Upper lobe of right lung (tissue), 1 donor: ENCODE measurements around the gene IMPDH2. TPM values are rescaled to one million over a fixed set of nuclear protein-coding genes. Genes with fewer than 3 reads are reported as not detected.

Experiments used
- ATAC-seq: fragments of 200-7000 bp; cut with Tn5 transposase; one replicate; pipeline ENCODE4 v1.9.1; 2020; ENCODE audit warnings: mild to moderate bottlenecking, moderate library complexity
- DNase-seq: peaks from one replicate; pipeline ENCODE4 v3.0.0-alpha.2; 2020
- H3K27ac ChIP-seq: fragments of 200-600 bp; one replicate; pipeline ENCODE4 v1.8.0; 2022
- H3K27me3 ChIP-seq: fragments of 200-600 bp; one replicate; pipeline ENCODE4 v1.8.0; 2022; ENCODE audit warnings: mild to moderate bottlenecking
- H3K36me3 ChIP-seq: fragments of 200-600 bp; one replicate; pipeline ENCODE4 v1.8.0; 2022
- H3K4me1 ChIP-seq: fragments of 200-600 bp; one replicate; pipeline ENCODE4 v1.8.0; 2022
- H3K4me3 ChIP-seq: fragments of 200-600 bp; one replicate; pipeline ENCODE4 v1.8.0; 2022; ENCODE audit warnings: mild to moderate bottlenecking
- H3K9me3 ChIP-seq: fragments of 200-600 bp; one replicate; pipeline ENCODE4 v1.8.0; 2022
- intact Hi-C: fragments of 100-400 bp; cut with DNase I; formaldehyde crosslinking; loops from one replicate; pipeline ENCODE4 v1.11.0; 2022
- total RNA-seq: library from RNA; stranded (reverse); fragmentation: NEBNext Ultra II Directional; extraction: Animal tissue kit (Norgen Biotek cat#: 25700); gene quantifications from one replicate; pipeline ENCODE4 v1.2.1, GENCODE V29; 2021
- TF ChIP-seq, protein P1 (sequence below): fragments of 200-600 bp; IDR thresholded peaks from one replicate; pipeline ENCODE4 v1.8.0; 2022; ENCODE audit warnings: antibody characterized with exemption
- donor health status: DM: no; HTN: yes; CAD: no; lungs with severe emphysema.

The IMPDH2 gene
- total RNA-seq, 1 donor from 2014 or later, result 107 TPM

DNA sequence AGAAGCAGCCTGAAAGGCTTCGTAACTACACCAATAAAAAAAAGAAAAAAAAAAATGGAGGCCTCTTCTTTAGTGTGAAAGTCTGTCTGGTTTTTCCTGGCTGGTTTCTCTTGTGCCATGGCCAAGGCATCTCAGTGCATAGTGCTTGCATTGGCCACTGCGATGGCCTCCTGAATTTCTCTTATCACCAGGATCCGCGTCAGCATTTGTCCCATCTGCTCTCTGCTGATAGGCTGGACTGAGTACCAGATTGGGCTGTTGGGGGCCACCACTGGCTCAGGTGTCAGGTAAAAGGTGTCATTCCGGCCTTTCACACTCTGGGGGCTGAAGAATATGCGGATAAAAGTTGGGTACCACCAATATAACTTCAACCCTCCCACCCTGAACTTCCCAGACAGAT is 1.1 kb upstream of the IMPDH2 start:
- H3K36me3 ChIP-seq, result peaks cover 72% of the 10 kb centered on the region
- H3K4me1 ChIP-seq, result peaks cover 11% of the 10 kb centered on the region
- no peaks in the 10 kb centered on the region for H3K27me3 ChIP-seq
- no peak overlapping the region for H3K27ac ChIP-seq
- no peak overlapping the region for H3K4me3 ChIP-seq
- H3K9me3 ChIP-seq, result no peaks in the 10 kb centered on the region
- TF ChIP-seq, protein P1, sequence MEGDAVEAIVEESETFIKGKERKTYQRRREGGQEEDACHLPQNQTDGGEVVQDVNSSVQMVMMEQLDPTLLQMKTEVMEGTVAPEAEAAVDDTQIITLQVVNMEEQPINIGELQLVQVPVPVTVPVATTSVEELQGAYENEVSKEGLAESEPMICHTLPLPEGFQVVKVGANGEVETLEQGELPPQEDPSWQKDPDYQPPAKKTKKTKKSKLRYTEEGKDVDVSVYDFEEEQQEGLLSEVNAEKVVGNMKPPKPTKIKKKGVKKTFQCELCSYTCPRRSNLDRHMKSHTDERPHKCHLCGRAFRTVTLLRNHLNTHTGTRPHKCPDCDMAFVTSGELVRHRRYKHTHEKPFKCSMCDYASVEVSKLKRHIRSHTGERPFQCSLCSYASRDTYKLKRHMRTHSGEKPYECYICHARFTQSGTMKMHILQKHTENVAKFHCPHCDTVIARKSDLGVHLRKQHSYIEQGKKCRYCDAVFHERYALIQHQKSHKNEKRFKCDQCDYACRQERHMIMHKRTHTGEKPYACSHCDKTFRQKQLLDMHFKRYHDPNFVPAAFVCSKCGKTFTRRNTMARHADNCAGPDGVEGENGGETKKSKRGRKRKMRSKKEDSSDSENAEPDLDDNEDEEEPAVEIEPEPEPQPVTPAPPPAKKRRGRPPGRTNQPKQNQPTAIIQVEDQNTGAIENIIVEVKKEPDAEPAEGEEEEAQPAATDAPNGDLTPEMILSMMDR, result no peak
- DNase-seq (no peak), ATAC-seq (no peak)
- intact Hi-C loops, result no loop called here

DNA sequence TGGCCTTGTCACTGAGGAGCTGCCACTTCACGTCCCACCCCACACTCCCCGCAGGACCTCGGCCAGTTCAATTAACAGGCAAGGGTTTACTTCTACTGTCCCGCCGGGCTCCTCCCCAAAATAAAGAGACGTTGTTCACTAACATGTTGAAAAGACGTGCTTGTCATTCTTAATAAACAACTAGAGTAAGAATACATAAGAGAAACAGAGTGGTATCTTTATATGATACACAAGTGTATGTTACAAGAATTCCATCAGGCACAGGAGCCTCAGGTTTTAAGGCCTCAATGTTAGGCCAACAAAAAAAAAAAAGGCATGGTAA is 326 bp upstream of the IMPDH2 start:
- DNase-seq (no peak), ATAC-seq (no peak)
- Histone ChIP-seq H3K4me1 (peaks cover 11% of the 10 kb centered on the region), H3K36me3 (peaks cover 73% of the 10 kb centered on the region), H3K27ac (peak overlapping the region; percentile 93), H3K9me3 (no peaks in the 10 kb centered on the region), H3K4me3 (peak overlapping the region; percentile 80), H3K27me3 (no peaks in the 10 kb centered on the region)
- TF ChIP-seq, protein P1, result no peak
- intact Hi-C loops, result no loop called here

DNA sequence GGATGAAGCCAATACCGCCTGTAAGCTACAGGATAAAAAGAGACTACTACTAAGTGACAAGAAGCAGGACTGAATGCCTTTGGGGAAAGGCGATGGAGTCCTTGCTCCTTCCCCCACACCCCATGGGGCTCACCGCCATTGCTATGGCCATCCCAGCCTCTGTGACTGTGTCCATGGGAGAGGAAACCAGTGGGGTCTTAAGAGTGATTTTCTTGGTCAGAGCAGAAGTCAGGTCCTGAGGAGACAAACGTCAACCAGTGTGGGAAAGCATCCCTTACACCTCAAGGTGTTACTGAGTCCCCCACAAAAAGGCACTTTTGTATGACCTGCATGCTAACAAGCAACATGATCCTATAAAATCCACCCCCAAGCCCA is 913 bp downstream of the IMPDH2 start:
- TF ChIP-seq, protein P1, result no peak
- ATAC-seq (no peak), DNase-seq (no peak)
- intact Hi-C loops, result no loop called here
- no peaks in the 10 kb centered on the region for H3K9me3 ChIP-seq
- H3K36me3 ChIP-seq, result peaks cover 74% of the 10 kb centered on the region
- H3K4me1 ChIP-seq, result peaks cover 12% of the 10 kb centered on the region
- peak overlapping the region; percentile 93 for H3K27ac ChIP-seq
- no peaks in the 10 kb centered on the region for H3K27me3 ChIP-seq
- H3K4me3 ChIP-seq, result peak overlapping the region; percentile 80

DNA sequence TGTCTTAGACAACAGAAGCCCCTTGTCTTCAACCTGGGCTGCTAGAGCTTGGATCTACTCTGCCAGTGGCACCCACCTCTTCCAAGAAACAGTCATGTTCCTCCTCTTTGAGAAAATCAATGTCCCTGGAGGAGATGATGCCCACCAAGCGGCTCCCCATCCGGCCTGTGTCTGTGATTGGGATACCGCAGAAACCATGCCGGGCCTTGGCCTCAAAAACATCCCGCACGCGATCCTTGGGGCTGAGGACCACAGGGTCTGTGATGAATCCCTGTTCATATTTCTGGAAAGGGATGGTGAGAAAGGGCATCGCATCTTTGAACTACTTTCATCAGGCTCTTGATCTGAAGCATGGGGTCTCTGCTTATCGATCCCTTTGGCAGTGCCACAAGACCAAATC is 1.6 kb downstream of the IMPDH2 start:
- TF ChIP-seq, protein P1, result no peak
- Histone ChIP-seq H3K27me3 (no peaks in the 10 kb centered on the region), H3K27ac (peak overlapping the region; percentile 93), H3K36me3 (peaks cover 72% of the 10 kb centered on the region), H3K4me1 (peaks cover 19% of the 10 kb centered on the region), H3K9me3 (no peaks in the 10 kb centered on the region), H3K4me3 (no peak overlapping the region)
- DNase-seq (no peak), ATAC-seq (no peak)
- intact Hi-C loops, result no loop called here

DNA sequence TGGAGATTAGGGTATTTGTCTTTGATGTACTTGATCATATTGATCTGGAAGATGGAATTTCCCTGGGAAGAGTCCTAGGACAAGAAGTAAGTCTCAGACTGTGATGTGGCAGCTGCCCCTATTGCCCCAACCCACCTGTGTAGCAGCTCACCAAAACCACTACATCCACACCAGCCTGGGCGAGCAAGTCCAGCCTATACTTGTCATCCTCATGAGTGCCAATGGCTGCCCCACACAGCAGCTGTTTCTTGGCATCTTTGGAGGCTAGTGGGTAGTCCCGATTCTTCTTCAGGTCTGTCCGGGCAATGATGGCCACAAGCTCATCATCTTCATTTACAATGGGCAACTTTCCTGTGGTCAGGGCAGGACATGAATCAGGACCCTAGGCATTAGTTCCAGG is 2.7 kb downstream of the IMPDH2 start:
- Histone ChIP-seq H3K27me3 (no peaks in the 10 kb centered on the region), H3K4me1 (peaks cover 20% of the 10 kb centered on the region), H3K27ac (no peak overlapping the region), H3K36me3 (peaks cover 61% of the 10 kb centered on the region), H3K9me3 (no peaks in the 10 kb centered on the region), H3K4me3 (no peak overlapping the region)
- TF ChIP-seq, protein P1, result no peak
- intact Hi-C loops, result no loop called here
- no peak for DNase-seq
- ATAC-seq, result no peak

DNA sequence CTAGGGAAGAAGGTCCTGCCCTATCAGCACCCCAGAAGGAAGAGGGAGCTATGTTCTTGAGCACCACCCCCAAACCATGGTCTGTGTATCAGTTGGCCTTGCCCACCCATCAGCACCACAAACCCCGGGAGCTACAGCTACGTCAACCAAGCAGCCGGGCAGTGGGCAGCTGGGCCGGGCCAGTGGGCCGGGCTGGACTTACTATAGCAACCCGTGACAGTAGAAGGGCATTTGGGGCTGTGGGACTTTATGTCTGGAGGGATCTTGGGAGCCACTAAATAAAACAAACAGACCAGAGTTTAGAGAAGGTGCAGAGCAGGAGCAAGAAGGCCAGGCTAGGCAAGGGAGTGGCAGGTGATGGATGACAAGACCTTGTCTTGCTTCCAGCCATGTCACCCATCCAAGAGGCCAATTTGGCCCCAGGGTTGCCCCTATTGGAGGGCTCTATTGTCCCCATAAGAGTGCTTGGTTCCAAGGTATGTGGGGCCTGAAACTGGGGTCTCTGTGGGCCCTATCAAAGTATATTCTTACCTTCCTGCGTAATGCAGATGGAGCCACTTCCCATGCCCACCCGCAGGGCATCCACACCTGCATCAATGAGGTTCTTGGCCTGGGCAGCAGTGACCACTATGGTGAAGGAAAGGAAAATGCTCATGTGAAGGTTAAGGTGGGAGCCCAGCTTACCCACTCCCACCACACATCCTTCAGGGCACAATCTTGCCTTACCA is 3.2 kb downstream of the IMPDH2 start:
- no peaks in the 10 kb centered on the region for H3K9me3 ChIP-seq
- TF ChIP-seq, protein P1, result no peak
- peaks cover 55% of the 10 kb centered on the region for H3K36me3 ChIP-seq
- intact Hi-C loops, result no loop called here
- peaks cover 20% of the 10 kb centered on the region for H3K4me1 ChIP-seq
- no peak overlapping the region for H3K4me3 ChIP-seq
- H3K27ac ChIP-seq, result no peak overlapping the region
- DNase-seq (no peak), ATAC-seq (no peak)
- no peaks in the 10 kb centered on the region for H3K27me3 ChIP-seq
